ENCODE data around the gene RBFOX1. TPM values are rescaled to one million over a fixed set of nuclear protein-coding genes. Genes with fewer than 3 reads are reported as not detected.

Gene RBFOX1
- total RNA-seq, 1 donor from 2014 or later: not detected

GRCh38 chr16:7318686-7319085 lies 14.0 kb upstream of the RBFOX1 start:
- Mint-ChIP-seq H3K4me1 (ENCODE audit: unreplicated experiment) (no peaks in the 10 kb centered on the region), H3K27me3 (ENCODE audit: unreplicated experiment) (no peaks in the 10 kb centered on the region), H3K27ac (ENCODE audit: unreplicated experiment) (no peak overlapping the region), H3K4me3 (ENCODE audit: unreplicated experiment) (no peak overlapping the region), H3K36me3 (ENCODE audit: unreplicated experiment) (no peaks in the 10 kb centered on the region), H3K9me3 (ENCODE audit: unreplicated experiment) (peaks cover 18% of the 10 kb centered on the region)
- no peak for DNase-seq (ENCODE audit: extremely low spot score, unreplicated experiment)
- no peak for TF ChIP-seq CTCF (IDR thresholded peaks at IDR 0.05)

DNA sequence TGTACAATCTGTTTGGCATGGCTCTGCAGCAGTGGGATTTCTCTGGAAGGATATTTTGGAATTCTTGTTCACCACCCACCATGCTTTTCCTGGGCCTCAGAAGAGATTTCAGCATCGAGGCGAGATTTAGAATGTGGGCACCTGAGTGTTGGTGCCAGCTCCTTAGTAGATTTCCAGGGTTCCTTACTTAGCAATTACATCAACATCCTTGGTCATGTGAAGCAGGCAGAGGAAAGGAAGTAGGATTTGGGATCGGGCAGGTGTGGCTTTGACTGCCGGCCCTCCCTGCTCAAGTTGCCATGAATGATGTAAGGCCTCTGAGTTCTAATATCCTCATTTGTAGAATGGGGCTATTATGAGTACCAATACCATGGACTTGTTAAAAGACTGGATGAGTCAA lies 13.1 kb upstream of the RBFOX1 start:
- no peaks in the 10 kb centered on the region for H3K36me3 Mint-ChIP-seq (ENCODE audit: unreplicated experiment)
- H3K4me3 Mint-ChIP-seq (ENCODE audit: unreplicated experiment): no peak overlapping the region
- H3K27me3 Mint-ChIP-seq (ENCODE audit: unreplicated experiment): no peaks in the 10 kb centered on the region
- no peak for TF ChIP-seq CTCF (IDR thresholded peaks at IDR 0.05)
- no peaks in the 10 kb centered on the region for H3K4me1 Mint-ChIP-seq (ENCODE audit: unreplicated experiment)
- H3K27ac Mint-ChIP-seq (ENCODE audit: unreplicated experiment): no peak overlapping the region
- peaks cover 20% of the 10 kb centered on the region for H3K9me3 Mint-ChIP-seq (ENCODE audit: unreplicated experiment)
- no peak for DNase-seq (ENCODE audit: extremely low spot score, unreplicated experiment)

- H3K4me3 Mint-ChIP-seq (ENCODE audit: unreplicated experiment): no peak overlapping the region
- TF ChIP-seq CTCF (IDR thresholded peaks at IDR 0.05): no peak
- no peaks in the 10 kb centered on the region for H3K36me3 Mint-ChIP-seq (ENCODE audit: unreplicated experiment)
- H3K4me1 Mint-ChIP-seq (ENCODE audit: unreplicated experiment): no peaks in the 10 kb centered on the region
- H3K27me3 Mint-ChIP-seq (ENCODE audit: unreplicated experiment): no peaks in the 10 kb centered on the region
- H3K9me3 Mint-ChIP-seq (ENCODE audit: unreplicated experiment): peaks cover 34% of the 10 kb centered on the region
- no peak for DNase-seq (ENCODE audit: extremely low spot score, unreplicated experiment)
- no peak overlapping the region for H3K27ac Mint-ChIP-seq (ENCODE audit: unreplicated experiment)
These were observed 11.0 kb upstream of the RBFOX1 start for GRCh38 chr16:7321661-7322060.

DNA sequence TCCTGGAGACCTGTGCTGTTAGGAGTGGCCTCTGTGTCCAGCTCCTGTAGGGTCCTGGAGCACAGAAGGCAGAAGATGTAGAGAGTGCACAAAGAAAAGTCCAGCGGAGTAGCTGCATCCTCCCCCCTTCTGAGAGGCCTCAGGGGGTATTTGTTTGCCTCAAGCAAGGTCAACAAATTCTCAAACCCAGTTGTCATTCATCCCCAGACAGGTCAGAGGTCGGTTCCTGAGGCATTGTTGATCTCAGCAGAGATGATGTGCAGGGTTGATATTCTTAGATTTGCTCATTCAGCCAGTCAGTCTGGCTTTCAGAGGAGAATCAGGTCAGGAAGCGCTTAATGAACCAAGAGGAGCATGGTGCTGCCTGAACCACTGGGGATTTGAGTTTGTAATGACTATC lies 8.3 kb upstream of the RBFOX1 start:
- DNase-seq (ENCODE audit: extremely low spot score, unreplicated experiment): no peak
- Mint-ChIP-seq H3K27me3 (ENCODE audit: unreplicated experiment) (no peaks in the 10 kb centered on the region), H3K9me3 (ENCODE audit: unreplicated experiment) (peaks cover 40% of the 10 kb centered on the region), H3K36me3 (ENCODE audit: unreplicated experiment) (no peaks in the 10 kb centered on the region), H3K4me1 (ENCODE audit: unreplicated experiment) (no peaks in the 10 kb centered on the region), H3K27ac (ENCODE audit: unreplicated experiment) (no peak overlapping the region), H3K4me3 (ENCODE audit: unreplicated experiment) (no peak overlapping the region)
- TF ChIP-seq CTCF (IDR thresholded peaks at IDR 0.05): no peak

- Mint-ChIP-seq H3K36me3 (ENCODE audit: unreplicated experiment) (no peaks in the 10 kb centered on the region), H3K4me3 (ENCODE audit: unreplicated experiment) (no peak overlapping the region), H3K4me1 (ENCODE audit: unreplicated experiment) (no peaks in the 10 kb centered on the region), H3K27ac (ENCODE audit: unreplicated experiment) (no peak overlapping the region), H3K9me3 (ENCODE audit: unreplicated experiment) (peaks cover 39% of the 10 kb centered on the region), H3K27me3 (ENCODE audit: unreplicated experiment) (no peaks in the 10 kb centered on the region)
- TF ChIP-seq CTCF (IDR thresholded peaks at IDR 0.05): no peak
- no peak for DNase-seq (ENCODE audit: extremely low spot score, unreplicated experiment)
These were observed 6.8 kb upstream of the RBFOX1 start for GRCh38 chr16:7325834-7326233.
